HepG2 (cell line): ENCODE measurements around the gene MIX23. TPM values are rescaled to one million over a fixed set of nuclear protein-coding genes. Genes with fewer than 3 reads are reported as not detected.

Experiments
- ATAC-seq: fragments of 200-7000 bp; cut with Tn5 transposase; 3 replicates; pipeline ENCODE4 v1.9.1; 2020; ENCODE audit warnings: mild to moderate bottlenecking, moderate library complexity
- BruUV-seq: library from RNA; stranded (reverse); fragments of 400-500 nt; replicated peaks from 2 replicates; lab custom pipeline; 2021; lab: Mats Ljungman, UMichigan
- CTCF ChIA-PET: fragments of 300-600 bp; formaldehyde crosslinking; extraction: SDS; loops from one replicate; lab custom pipeline; 2021; ENCODE audit warnings: low total read pairs, inconsistent platforms, low intra/inter-chr PET ratio; lab: Yijun Ruan, JAX
- POLR2A ChIA-PET: fragments of 350-600 bp; sonication (Branson Sonifier 250); formaldehyde crosslinking; loops from one replicate; lab custom pipeline; 2020; ENCODE audit warnings: antibody characterized with exemption, inconsistent platforms; lab: Yijun Ruan, JAX
- DNase-seq: peaks from one replicate; pipeline ENCODE4 v3.0.0-alpha.2; 2015; ENCODE audit warnings: low spot score
- FAIRE-seq: peaks from 3 replicates; lab custom pipeline; 2011; peaks lifted over from hg19 to GRCh38; lab: Jason Lieb, UNC
- H2AFZ ChIP-seq: one replicate; pipeline ENCODE4 v1.6.1; 2011; ENCODE audit warnings: low read length, inconsistent platforms
- H3K27ac ChIP-seq: fragments of 300-600 bp; 3 replicates; pipeline ENCODE4 v1.8.0; 2011; ENCODE audit warnings: mixed run types, mild to moderate bottlenecking, mixed read lengths, low read length, inconsistent platforms; ENCODE audit not compliant: insufficient read depth; ENCODE audit errors: extremely low read length
- H3K27me3 ChIP-seq, 2 experiments: fragments of 200-600 bp in 1 of 2; 2 replicates in 1 of 2; 3 replicates in 1 of 2; pipeline versions ENCODE4 v1.6.0 to v1.8.0; 2011; ENCODE audit warnings: low read length in 2 of 2, mild to moderate bottlenecking in 2 of 2, moderate library complexity in 2 of 2, inconsistent platforms in 1 of 2; ENCODE audit not compliant: insufficient read depth in 2 of 2, control insufficient read depth in 1 of 2
- H3K36me3 ChIP-seq, 2 experiments: fragments of 200-600 bp in 1 of 2; replicated peaks in 1 of 2; 2 replicates in 1 of 2; 3 replicates in 1 of 2; pipeline versions ENCODE4 v1.5.1 to v1.8.0; 2011; ENCODE audit warnings: low read length in 2 of 2, inconsistent platforms in 1 of 2; ENCODE audit not compliant: insufficient read depth in 2 of 2, control insufficient read depth in 1 of 2
- H3K4me1 ChIP-seq: 2 replicates; pipeline ENCODE4 v1.5.1; 2012; ENCODE audit warnings: low read length, inconsistent platforms; ENCODE audit not compliant: insufficient read depth
- H3K4me2 ChIP-seq: 2 replicates; pipeline ENCODE4 v1.6.0; 2011; ENCODE audit warnings: low read depth, low read length, inconsistent platforms
- H3K4me3 ChIP-seq, 3 experiments: fragments of 200-600 bp in 1 of 3; sonication (generic), shearing (Covaris generic) in 1 of 3; replicated peaks in 1 of 3; 2 replicates each; pipeline ENCODE4 v1.5.1; 2011 to 2016; ENCODE audit warnings: low read length in 3 of 3, inconsistent platforms in 2 of 3, low read depth in 2 of 3, mild to moderate bottlenecking in 2 of 3, control low read depth in 1 of 3, mixed read lengths in 1 of 3; ENCODE audit not compliant: insufficient read depth in 1 of 3
- H3K79me2 ChIP-seq: one replicate; pipeline ENCODE4 v1.6.1; 2011; ENCODE audit warnings: low read length, inconsistent platforms; ENCODE audit not compliant: insufficient read depth
- H3K9ac ChIP-seq: 2 replicates; pipeline ENCODE4 v1.6.0; 2011; ENCODE audit warnings: mild to moderate bottlenecking, low read depth, low read length, inconsistent platforms; ENCODE audit not compliant: insufficient read depth
- H3K9me3 ChIP-seq: 2 replicates; pipeline ENCODE4 v1.5.1; 2012; ENCODE audit warnings: mild to moderate bottlenecking, low read length
- H4K20me1 ChIP-seq: 2 replicates; pipeline ENCODE4 v1.6.0; 2011; ENCODE audit warnings: inconsistent platforms, mild to moderate bottlenecking, low read length, moderate library complexity; ENCODE audit not compliant: insufficient read depth
- FOSL2 ChIP-seq: sonication (generic); formaldehyde crosslinking; IDR thresholded peaks from 2 replicates; pipeline ENCODE4 v1.4.0; 2020; ENCODE audit warnings: missing genetic modification reagents
- FOXA3 ChIP-seq: IDR thresholded peaks from 2 replicates; pipeline ENCODE4 v1.6.1; 2016; ENCODE audit warnings: missing genetic modification reagents, missing compliant biosample characterization
- HOXA3 ChIP-seq: sonication (generic); formaldehyde crosslinking; IDR thresholded peaks from 2 replicates; pipeline ENCODE4 v1.5.0; 2020; ENCODE audit warnings: missing genetic modification reagents
- MXI1 ChIP-seq: IDR thresholded peaks from 3 replicates; pipeline ENCODE4 v1.6.1; 2012; ENCODE audit warnings: low read depth, low read length, inconsistent platforms, borderline replicate concordance
- PHF5A ChIP-seq: IDR thresholded peaks from one replicate; pipeline ENCODE4 v1.6.1; 2018; ENCODE audit warnings: low read depth, missing genetic modification reagents; ENCODE audit not compliant: unreplicated experiment
- RFX3 ChIP-seq: IDR thresholded peaks from 2 replicates; pipeline ENCODE4 v1.6.1; 2016; ENCODE audit warnings: missing biosample characterization, missing genetic modification reagents
- ZFP36 ChIP-seq: fragments of 150-350 bp; IDR thresholded peaks from 2 replicates; pipeline ENCODE4 v1.6.1; 2018; ENCODE audit warnings: borderline replicate concordance, low read length, low read depth; ENCODE audit not compliant: partially characterized antibody
- ZNF549 ChIP-seq: sonication (generic); formaldehyde crosslinking; IDR thresholded peaks from 2 replicates; pipeline ENCODE4 v1.5.0; 2020; ENCODE audit warnings: missing genetic modification reagents
- ZNF644 ChIP-seq: IDR thresholded peaks from 2 replicates; pipeline ENCODE4 v1.6.1; 2016; ENCODE audit warnings: low read depth
- WGBS: methylation state at CpG from one replicate; pipeline ENCODE4 v1.1.6; 2017; ENCODE audit warnings: low lambda C conversion rate; 5-methylcytosine and 5-hydroxymethylcytosine counted together
- in situ Hi-C: cut with HindIII; loops from 2 replicates; pipeline ENCODE4 v1.10.0; 2017; ENCODE audit warnings: low pct_unique_long_range_greater_than_20kb; ENCODE audit not compliant: extremely low pct_ligation_motif_present
- intact Hi-C: fragments of 100-400 bp; cut with micrococcal nuclease; formaldehyde crosslinking; loops from one replicate; pipeline ENCODE4 v1.10.0; 2022; ENCODE audit not compliant: unreplicated experiment
- polyA plus RNA-seq, 8 experiments: library from polyadenylated mRNA; depleted of rRNA in 3 of 8; stranded (reverse) in 7 of 8; unstranded in 1 of 8; fragments of >200 nt; fragmentation: Illumina TruSeq in 4 of 8; extraction: Trizol in 4 of 8; gene quantifications; 2 replicates each; pipeline versions ENCODE4 v1.2.1 to v1.2.3, GENCODE V29; 2011 to 2016; ENCODE audit warnings: low read depth in 4 of 8, missing spikeins in 1 of 8, mixed read lengths in 1 of 8; ENCODE audit not compliant: insufficient read depth in 1 of 8
- total RNA-seq, 5 experiments: library from RNA; depleted of rRNA; stranded (reverse); fragments of >200 nt; fragmentation: Illumina TruSeq; extraction: Trizol; gene quantifications; 2 replicates each; pipeline ENCODE4 v1.2.3, GENCODE V29; 2016; ENCODE audit warnings: low read depth in 1 of 5
- TF ChIP-seq, protein P1 (sequence below): sonication (generic); formaldehyde crosslinking; IDR thresholded peaks from 2 replicates; pipeline ENCODE4 v1.4.0; 2020; ENCODE audit warnings: missing genetic modification reagents
- TF ChIP-seq, protein P2 (sequence below): sonication (generic); formaldehyde crosslinking; conservative IDR thresholded peaks from 2 replicates; pipeline ENCODE4 v1.8.1; 2023; ENCODE audit warnings: missing genetic modification reagents
- TF ChIP-seq, protein P3 (sequence below): sonication (generic); formaldehyde crosslinking; IDR thresholded peaks from 2 replicates; pipeline ENCODE4 v1.8.0; 2022; ENCODE audit warnings: missing genetic modification reagents, mild to moderate bottlenecking, moderate library complexity, borderline replicate concordance

Gene MIX23
- total and polyA plus RNA-seq, 2 of the 13 experiments (the other 11 are each of a cell fraction or from before 2014, with no cell fraction given): 20.0 to 152 TPM

DNA sequence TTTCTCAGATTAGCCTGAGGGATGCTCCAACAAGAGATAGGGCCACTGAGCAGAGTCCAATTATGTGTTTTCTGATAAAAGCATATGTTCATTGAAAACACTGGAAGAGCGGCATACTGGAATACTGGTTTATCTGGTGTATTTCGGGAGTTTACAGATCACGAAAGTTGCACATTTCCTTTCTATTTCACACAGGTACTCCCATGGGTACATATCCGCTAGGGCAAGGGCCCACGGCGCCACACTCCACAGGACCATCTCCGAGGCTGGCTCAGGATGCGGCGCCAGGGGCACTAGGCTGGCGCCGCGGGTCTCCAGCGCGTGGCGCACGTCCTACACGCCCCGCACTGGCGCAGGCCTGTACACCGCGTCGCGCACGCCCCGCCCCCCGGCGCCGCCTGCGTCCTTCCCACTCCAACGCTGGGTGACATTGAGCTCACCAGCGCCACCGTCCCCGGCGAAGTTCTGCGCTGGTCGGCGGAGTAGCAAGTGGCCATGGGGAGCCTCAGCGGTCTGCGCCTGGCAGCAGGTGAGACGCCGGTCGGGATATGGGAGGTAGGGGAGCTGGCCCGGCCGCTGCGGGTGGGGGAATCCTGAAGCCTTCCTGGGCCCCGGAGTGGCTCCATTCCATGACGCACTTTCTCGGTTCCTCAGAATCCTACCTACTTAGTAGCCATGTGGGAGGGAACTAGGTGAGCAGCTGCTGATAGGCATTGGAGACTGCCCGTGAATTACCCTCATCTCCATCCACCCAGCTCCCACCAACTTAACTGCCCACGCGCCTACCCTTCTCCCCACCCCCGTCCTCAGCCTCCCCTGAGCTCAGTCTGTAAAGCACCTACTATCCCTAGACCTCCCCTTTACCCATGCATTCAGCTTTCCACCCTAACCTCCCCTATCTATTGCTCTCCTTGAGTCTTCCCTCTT lies 1.0 kb upstream of the MIX23 start, which contains the start of gene FAM162A:
Gene FAM162A, plus strand, starts transcription at position 412 of the 927 bp plus-strand sequence. Its CDS starts 84 bp downstream, at position 496.
- peak within 1 kb of the TSS; percentile 80 for H3K9ac ChIP-seq
- in situ Hi-C loops (no loop called here), intact Hi-C loops (loop anchor here (1.0 to 10.0 kb wide), 3 partner anchors 19 to 839 kb away; partner anchors contain the start of gene POLQ)
- WGBS: 4% methylated on average over 14 of the region's 52 CpGs
- H3K4me1 ChIP-seq: peaks cover 73% of the 10 kb centered on the region
- POLR2A ChIA-PET: interaction anchor here (0.6 to 4.0 kb wide), 17 partner anchors 9 to 295 kb away, joined by 3 to 103 read pairs (median 6); partner anchors contain the start of genes PARP14 and WDR5B
- H4K20me1 ChIP-seq: no peaks in the 10 kb centered on the region
- peak within 1 kb of the TSS; percentile 88 for H3K27ac ChIP-seq
- H3K4me3 ChIP-seq: peak within 1 kb of the TSS; percentile 83 to 96 (median 84)
- peak within 1 kb of the TSS; percentile 97 for H3K4me2 ChIP-seq
- peak; percentile 90 for DNase-seq
- H3K9me3 ChIP-seq: no peaks in the 10 kb centered on the region
- BruUV-seq: no TSS peak
- H3K79me2 ChIP-seq: peaks cover 88% of the 10 kb centered on the region
- no peaks in the 10 kb centered on the region; a peak in 1 of 5 replicates for H3K27me3 ChIP-seq
- peak; percentile 97 for ATAC-seq
- peak; percentile 56 for FAIRE-seq
- H2AFZ ChIP-seq: peak within 1 kb of the TSS; percentile 51
- H3K36me3 ChIP-seq: peaks cover 0 to under 1% of the 10 kb centered on the region in 2 experiments; a peak in 1 of 5 replicates
- CTCF ChIA-PET: interaction anchor here (1.6 kb wide), 1 partner anchor 78 kb away, joined by 8 read pairs; no protein-coding TSS in a partner anchor
- TF ChIP-seq RFX3 (CRISPR knock-in tag): no peak
- TF ChIP-seq FOXA3 (CRISPR knock-in tag): peak; percentile 82; the same call in 1 of the 2 replicates
- no peak for TF ChIP-seq ZNF644 (CRISPR knock-in tag)
- TF ChIP-seq, protein P1, sequence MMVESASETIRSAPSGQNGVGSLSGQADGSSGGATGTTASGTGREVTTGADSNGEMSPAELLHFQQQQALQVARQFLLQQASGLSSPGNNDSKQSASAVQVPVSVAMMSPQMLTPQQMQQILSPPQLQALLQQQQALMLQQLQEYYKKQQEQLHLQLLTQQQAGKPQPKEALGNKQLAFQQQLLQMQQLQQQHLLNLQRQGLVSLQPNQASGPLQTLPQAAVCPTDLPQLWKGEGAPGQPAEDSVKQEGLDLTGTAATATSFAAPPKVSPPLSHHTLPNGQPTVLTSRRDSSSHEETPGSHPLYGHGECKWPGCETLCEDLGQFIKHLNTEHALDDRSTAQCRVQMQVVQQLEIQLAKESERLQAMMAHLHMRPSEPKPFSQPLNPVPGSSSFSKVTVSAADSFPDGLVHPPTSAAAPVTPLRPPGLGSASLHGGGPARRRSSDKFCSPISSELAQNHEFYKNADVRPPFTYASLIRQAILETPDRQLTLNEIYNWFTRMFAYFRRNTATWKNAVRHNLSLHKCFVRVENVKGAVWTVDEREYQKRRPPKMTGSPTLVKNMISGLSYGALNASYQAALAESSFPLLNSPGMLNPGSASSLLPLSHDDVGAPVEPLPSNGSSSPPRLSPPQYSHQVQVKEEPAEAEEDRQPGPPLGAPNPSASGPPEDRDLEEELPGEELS (CRISPR knock-in tag): peak; percentile 81
- TF ChIP-seq ZFP36: no peak
- peak; percentile 96; the same call in 1 of the 3 replicates for TF ChIP-seq MXI1
- TF ChIP-seq, protein P2, sequence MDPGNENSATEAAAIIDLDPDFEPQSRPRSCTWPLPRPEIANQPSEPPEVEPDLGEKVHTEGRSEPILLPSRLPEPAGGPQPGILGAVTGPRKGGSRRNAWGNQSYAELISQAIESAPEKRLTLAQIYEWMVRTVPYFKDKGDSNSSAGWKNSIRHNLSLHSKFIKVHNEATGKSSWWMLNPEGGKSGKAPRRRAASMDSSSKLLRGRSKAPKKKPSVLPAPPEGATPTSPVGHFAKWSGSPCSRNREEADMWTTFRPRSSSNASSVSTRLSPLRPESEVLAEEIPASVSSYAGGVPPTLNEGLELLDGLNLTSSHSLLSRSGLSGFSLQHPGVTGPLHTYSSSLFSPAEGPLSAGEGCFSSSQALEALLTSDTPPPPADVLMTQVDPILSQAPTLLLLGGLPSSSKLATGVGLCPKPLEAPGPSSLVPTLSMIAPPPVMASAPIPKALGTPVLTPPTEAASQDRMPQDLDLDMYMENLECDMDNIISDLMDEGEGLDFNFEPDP (CRISPR knock-in tag): no peak
- peak; percentile 96 for TF ChIP-seq HOXA3 (CRISPR knock-in tag)
- peak; percentile 77 for TF ChIP-seq FOSL2
- TF ChIP-seq ZNF549 (CRISPR knock-in tag): no peak
- peak; percentile 27 for TF ChIP-seq PHF5A (CRISPR knock-in tag)
- TF ChIP-seq, protein P3, sequence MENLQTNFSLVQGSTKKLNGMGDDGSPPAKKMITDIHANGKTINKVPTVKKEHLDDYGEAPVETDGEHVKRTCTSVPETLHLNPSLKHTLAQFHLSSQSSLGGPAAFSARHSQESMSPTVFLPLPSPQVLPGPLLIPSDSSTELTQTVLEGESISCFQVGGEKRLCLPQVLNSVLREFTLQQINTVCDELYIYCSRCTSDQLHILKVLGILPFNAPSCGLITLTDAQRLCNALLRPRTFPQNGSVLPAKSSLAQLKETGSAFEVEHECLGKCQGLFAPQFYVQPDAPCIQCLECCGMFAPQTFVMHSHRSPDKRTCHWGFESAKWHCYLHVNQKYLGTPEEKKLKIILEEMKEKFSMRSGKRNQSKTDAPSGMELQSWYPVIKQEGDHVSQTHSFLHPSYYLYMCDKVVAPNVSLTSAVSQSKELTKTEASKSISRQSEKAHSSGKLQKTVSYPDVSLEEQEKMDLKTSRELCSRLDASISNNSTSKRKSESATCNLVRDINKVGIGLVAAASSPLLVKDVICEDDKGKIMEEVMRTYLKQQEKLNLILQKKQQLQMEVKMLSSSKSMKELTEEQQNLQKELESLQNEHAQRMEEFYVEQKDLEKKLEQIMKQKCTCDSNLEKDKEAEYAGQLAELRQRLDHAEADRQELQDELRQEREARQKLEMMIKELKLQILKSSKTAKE (CRISPR knock-in tag): 0 out of 2 replicates have a peak, but pooled peaks have one; percentile 60
